ENCODE data around the gene CRTC3.
"Not testable (repeated sequence)": the region's sequence is repeated elsewhere in the genome, so short reads cannot be mapped to it uniquely, and the experiment has no call there.

- TF ChIP-seq, protein P1, sequence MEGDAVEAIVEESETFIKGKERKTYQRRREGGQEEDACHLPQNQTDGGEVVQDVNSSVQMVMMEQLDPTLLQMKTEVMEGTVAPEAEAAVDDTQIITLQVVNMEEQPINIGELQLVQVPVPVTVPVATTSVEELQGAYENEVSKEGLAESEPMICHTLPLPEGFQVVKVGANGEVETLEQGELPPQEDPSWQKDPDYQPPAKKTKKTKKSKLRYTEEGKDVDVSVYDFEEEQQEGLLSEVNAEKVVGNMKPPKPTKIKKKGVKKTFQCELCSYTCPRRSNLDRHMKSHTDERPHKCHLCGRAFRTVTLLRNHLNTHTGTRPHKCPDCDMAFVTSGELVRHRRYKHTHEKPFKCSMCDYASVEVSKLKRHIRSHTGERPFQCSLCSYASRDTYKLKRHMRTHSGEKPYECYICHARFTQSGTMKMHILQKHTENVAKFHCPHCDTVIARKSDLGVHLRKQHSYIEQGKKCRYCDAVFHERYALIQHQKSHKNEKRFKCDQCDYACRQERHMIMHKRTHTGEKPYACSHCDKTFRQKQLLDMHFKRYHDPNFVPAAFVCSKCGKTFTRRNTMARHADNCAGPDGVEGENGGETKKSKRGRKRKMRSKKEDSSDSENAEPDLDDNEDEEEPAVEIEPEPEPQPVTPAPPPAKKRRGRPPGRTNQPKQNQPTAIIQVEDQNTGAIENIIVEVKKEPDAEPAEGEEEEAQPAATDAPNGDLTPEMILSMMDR (IDR thresholded peaks at IDR 0.05) = not testable (repeated sequence)
- not testable (repeated sequence) for TF ChIP-seq POLR2A (IDR thresholded peaks at IDR 0.05)
Measured at GRCh38 chr15:90670631-90671030, 140.9 kb downstream of the CRTC3 start.
